Keratinocyte (primary cell): ENCODE results near the gene LRRN4. TPM values are rescaled to one million over a fixed set of nuclear protein-coding genes. Genes with fewer than 3 reads are reported as not detected.

Experiments
- DNase-seq: peaks from one replicate; pipeline ENCODE4 v3.0.0-alpha.2; 2011; ENCODE audit warnings: low read depth, missing footprints, low spot score
- FAIRE-seq: peaks from 2 replicates; lab custom pipeline; 2011; peaks lifted over from hg19 to GRCh38; lab: Jason Lieb, UNC
- H2AFZ ChIP-seq: 2 replicates; pipeline ENCODE4 v1.6.0; 2012; ENCODE audit warnings: low read length, control low read depth, inconsistent platforms; ENCODE audit not compliant: control insufficient read depth
- H3K27ac ChIP-seq: 2 replicates; pipeline ENCODE4 v1.5.1; 2011; ENCODE audit warnings: low read length; ENCODE audit not compliant: control insufficient read depth, insufficient read depth
- H3K27me3 ChIP-seq: 3 replicates; pipeline ENCODE4 v1.6.0; 2011; ENCODE audit warnings: low read length; ENCODE audit not compliant: control insufficient read depth, insufficient read depth; ENCODE audit errors: extremely low read depth
- H3K36me3 ChIP-seq, 2 experiments: 2 replicates in 1 of 2; 3 replicates in 1 of 2; pipeline ENCODE4 v1.5.1; 2011; ENCODE audit warnings: low read length in 2 of 2, mild to moderate bottlenecking in 1 of 2; ENCODE audit not compliant: control insufficient read depth in 2 of 2, insufficient read depth in 2 of 2; ENCODE audit errors: extremely low read depth in 1 of 2
- H3K4me1 ChIP-seq: 3 replicates; pipeline ENCODE4 v1.5.1; 2011; ENCODE audit warnings: low read length; ENCODE audit not compliant: control insufficient read depth, insufficient read depth; ENCODE audit errors: extremely low read depth
- H3K4me2 ChIP-seq: 3 replicates; pipeline ENCODE4 v1.6.0; 2011; ENCODE audit warnings: low read depth, low read length; ENCODE audit not compliant: control insufficient read depth, insufficient read depth; ENCODE audit errors: extremely low read depth
- H3K4me3 ChIP-seq, 3 experiments: fragments of 200-600 bp in 1 of 3; sonication (generic) in 1 of 3; 2 replicates in 2 of 3; 3 replicates in 1 of 3; pipeline ENCODE4 v1.5.1; 2011 to 2016; ENCODE audit warnings: low read length in 3 of 3, mild to moderate bottlenecking in 3 of 3, control low read depth in 2 of 3, inconsistent platforms in 1 of 3, low read depth in 1 of 3, mixed read lengths in 1 of 3, mixed run types in 1 of 3, moderate library complexity in 1 of 3; ENCODE audit not compliant: control insufficient read depth in 2 of 3, insufficient read depth in 2 of 3; ENCODE audit errors: extremely low read depth in 1 of 3
- H3K79me2 ChIP-seq: 2 replicates; pipeline ENCODE4 v1.6.0; 2012; ENCODE audit warnings: low read length; ENCODE audit not compliant: control insufficient read depth, insufficient read depth
- H3K9ac ChIP-seq: 3 replicates; pipeline ENCODE4 v1.6.0; 2011; ENCODE audit warnings: low read length; ENCODE audit not compliant: control insufficient read depth, insufficient read depth; ENCODE audit errors: extremely low read depth
- H3K9me1 ChIP-seq: 3 replicates; pipeline ENCODE4 v1.6.0; 2011; ENCODE audit warnings: low read length; ENCODE audit not compliant: control insufficient read depth, insufficient read depth; ENCODE audit errors: extremely low read depth
- H3K9me3 ChIP-seq: 2 replicates; pipeline ENCODE4 v1.5.1; 2012; ENCODE audit warnings: low read depth, low read length; ENCODE audit not compliant: control insufficient read depth
- H4K20me1 ChIP-seq: 3 replicates; pipeline ENCODE4 v1.6.0; 2011; ENCODE audit warnings: low read length; ENCODE audit not compliant: control insufficient read depth, insufficient read depth; ENCODE audit errors: extremely low read depth
- EZH2 ChIP-seq: IDR thresholded peaks from one replicate; pipeline ENCODE4 v1.6.1; 2012; ENCODE audit warnings: inconsistent platforms, mild to moderate bottlenecking, low read length, moderate library complexity
- dilution Hi-C: fragments of 300-500 bp; cut with MboI; formaldehyde crosslinking; loops from one replicate; pipeline ENCODE4 v1.7.0; 2020; ENCODE audit warnings: low sequenced_read_pairs; ENCODE audit not compliant: extremely low pct_ligation_motif_present
- polyA plus RNA-seq, 5 experiments: library from polyadenylated mRNA; depleted of rRNA in 3 of 5; stranded (reverse) in 3 of 5; stranded (forward) in 1 of 5; unstranded in 1 of 5; fragments of >200 nt; gene quantifications; 1 replicate in 1 of 5; 2 replicates in 3 of 5; 3 replicates in 1 of 5; pipeline versions ENCODE4 v1.2.1 to v1.2.3, GENCODE V29; 2011 to 2012; ENCODE audit warnings: missing spikeins in 2 of 5, low read depth in 1 of 5, low replicate concordance in 1 of 5
- TF ChIP-seq, protein P1 (sequence below), 3 experiments: IDR thresholded peaks in 1 of 3; conservative IDR thresholded peaks in 1 of 3; optimal IDR thresholded peaks in 1 of 3; 2 replicates in 2 of 3; 3 replicates in 1 of 3; pipeline versions ENCODE3 to v1.5.1; 2011; ENCODE audit warnings: low read length in 3 of 3, mild to moderate bottlenecking in 3 of 3, moderate library complexity in 2 of 3, control low read depth in 1 of 3, inconsistent platforms in 1 of 3; ENCODE audit not compliant: insufficient read depth in 2 of 3; ENCODE audit errors: extremely low read depth in 1 of 3

LRRN4 gene
- polyA plus RNA-seq, 1 donor (not counting 4 experiments of a cell fraction or from before 2014, with no cell fraction given), result 0.14 TPM

DNA sequence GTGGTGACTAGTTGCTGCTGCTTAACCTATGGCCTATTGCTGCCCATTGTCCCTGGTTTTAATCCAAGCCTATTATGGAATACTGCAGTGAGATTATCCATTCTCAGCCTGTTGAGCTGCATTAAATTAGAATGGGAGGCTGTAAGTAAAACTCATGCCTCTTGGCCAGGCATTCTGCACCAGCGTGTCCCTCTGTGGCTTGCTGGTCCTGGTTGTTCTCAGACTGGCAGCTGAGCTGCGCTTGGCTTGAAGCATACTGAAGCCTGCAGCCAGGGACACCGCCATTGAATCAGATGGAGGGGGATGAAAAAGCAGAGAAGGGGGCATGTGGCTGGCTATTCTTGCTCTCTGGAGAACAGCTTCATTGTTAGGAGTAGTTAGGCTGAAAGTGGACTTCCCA is 15.6 kb downstream of the LRRN4 start:
- dilution Hi-C loops, result no loop called here
- DNase-seq (no peak), FAIRE-seq (no peak)
- H4K20me1 ChIP-seq, result no peaks in the 10 kb centered on the region
- TF ChIP-seq EZH2, result no peak
- TF ChIP-seq, protein P1, sequence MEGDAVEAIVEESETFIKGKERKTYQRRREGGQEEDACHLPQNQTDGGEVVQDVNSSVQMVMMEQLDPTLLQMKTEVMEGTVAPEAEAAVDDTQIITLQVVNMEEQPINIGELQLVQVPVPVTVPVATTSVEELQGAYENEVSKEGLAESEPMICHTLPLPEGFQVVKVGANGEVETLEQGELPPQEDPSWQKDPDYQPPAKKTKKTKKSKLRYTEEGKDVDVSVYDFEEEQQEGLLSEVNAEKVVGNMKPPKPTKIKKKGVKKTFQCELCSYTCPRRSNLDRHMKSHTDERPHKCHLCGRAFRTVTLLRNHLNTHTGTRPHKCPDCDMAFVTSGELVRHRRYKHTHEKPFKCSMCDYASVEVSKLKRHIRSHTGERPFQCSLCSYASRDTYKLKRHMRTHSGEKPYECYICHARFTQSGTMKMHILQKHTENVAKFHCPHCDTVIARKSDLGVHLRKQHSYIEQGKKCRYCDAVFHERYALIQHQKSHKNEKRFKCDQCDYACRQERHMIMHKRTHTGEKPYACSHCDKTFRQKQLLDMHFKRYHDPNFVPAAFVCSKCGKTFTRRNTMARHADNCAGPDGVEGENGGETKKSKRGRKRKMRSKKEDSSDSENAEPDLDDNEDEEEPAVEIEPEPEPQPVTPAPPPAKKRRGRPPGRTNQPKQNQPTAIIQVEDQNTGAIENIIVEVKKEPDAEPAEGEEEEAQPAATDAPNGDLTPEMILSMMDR (optimal IDR thresholded peaks at IDR 0.05 in 1 of 3, IDR thresholded peaks at IDR 0.05 in 1 of 3, conservative IDR thresholded peaks at IDR 0.05 in 1 of 3; ENCODE audit: extremely low read depth in 1 of 3, insufficient read depth in 2 of 3, low read length in 3 of 3), result no peak
- no peaks in the 10 kb centered on the region for H3K27me3 ChIP-seq
- H2AFZ ChIP-seq, result no peak overlapping the region
- no peak overlapping the region for H3K4me3 ChIP-seq
- no peaks in the 10 kb centered on the region for H3K79me2 ChIP-seq
- H3K9ac ChIP-seq, result no peak overlapping the region
- H3K36me3 ChIP-seq, result peaks cover 19 to 33% of the 10 kb centered on the region in 2 experiments
- H3K9me3 ChIP-seq, result no peaks in the 10 kb centered on the region
- H3K4me2 ChIP-seq, result no peak overlapping the region
- no peak overlapping the region for H3K27ac ChIP-seq
- H3K4me1 ChIP-seq, result no peaks in the 10 kb centered on the region
- H3K9me1 ChIP-seq, result no peaks in the 10 kb centered on the region

DNA sequence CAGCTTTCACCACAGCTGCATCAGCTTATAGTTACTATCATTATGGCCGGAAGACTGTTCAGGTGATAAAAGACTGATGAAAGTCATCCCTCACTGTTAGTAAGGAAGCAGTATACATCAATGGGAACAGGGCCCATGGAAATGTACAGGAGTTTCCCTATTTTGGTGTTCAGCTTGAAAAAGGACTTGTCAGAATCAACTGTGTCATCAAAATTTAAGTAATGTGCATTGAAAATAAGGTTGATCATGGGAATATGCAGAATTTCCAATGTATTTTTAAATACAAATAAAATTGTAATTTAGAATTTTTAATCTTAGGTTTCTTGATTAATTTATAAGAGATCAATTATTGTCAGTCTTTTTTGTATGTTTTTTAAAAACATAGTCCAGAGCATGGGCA is 16.8 kb downstream of the LRRN4 start:
- peaks cover 18 to 36% of the 10 kb centered on the region in 2 experiments for H3K36me3 ChIP-seq

More for the DNA sequence above, 16.8 kb downstream of the LRRN4 start:
- dilution Hi-C loops, result no loop called here
- H3K79me2 ChIP-seq, result no peaks in the 10 kb centered on the region
- TF ChIP-seq EZH2, result no peak
- TF ChIP-seq, protein P1 (optimal IDR thresholded peaks at IDR 0.05 in 1 of 3, IDR thresholded peaks at IDR 0.05 in 1 of 3, conservative IDR thresholded peaks at IDR 0.05 in 1 of 3; ENCODE audit: extremely low read depth in 1 of 3, insufficient read depth in 2 of 3, low read length in 3 of 3), result no peak
- H4K20me1 ChIP-seq, result no peaks in the 10 kb centered on the region
- H2AFZ ChIP-seq, result no peak overlapping the region
- H3K27me3 ChIP-seq, result no peaks in the 10 kb centered on the region
- FAIRE-seq, result no peak
- no peaks in the 10 kb centered on the region for H3K9me1 ChIP-seq
- H3K9ac ChIP-seq, result no peak overlapping the region
- DNase-seq, result no peak
- no peak overlapping the region for H3K4me2 ChIP-seq
- H3K27ac ChIP-seq, result no peak overlapping the region
- H3K4me3 ChIP-seq, result no peak overlapping the region
- no peaks in the 10 kb centered on the region for H3K4me1 ChIP-seq
- H3K9me3 ChIP-seq, result no peaks in the 10 kb centered on the region
